Mesenteric fat pad (tissue), 1 donor: ENCODE results near the gene PCARE. TPM values are rescaled to one million over a fixed set of nuclear protein-coding genes. Genes with fewer than 3 reads are reported as not detected.
"Not testable (repeated sequence)": the region's sequence is repeated elsewhere in the genome, so short reads cannot be mapped to it uniquely, and the experiment has no call there.

Experiments used
- DNase-seq: peaks from one replicate; pipeline ENCODE4 v3.0.0-alpha.2; 2020; ENCODE audit warnings: low spot score
- long read RNA-seq: library from polyadenylated mRNA; unstranded; transcript quantifications from one replicate; pipeline ENCODE4 v2.0.0, GENCODE V29; 2020
- total RNA-seq: library from RNA; stranded (reverse); fragmentation: NEBNext Ultra II Directional; extraction: Animal tissue kit (Norgen Biotek cat#: 25700); gene quantifications from one replicate; pipeline ENCODE4 v1.2.1, GENCODE V29; 2021
- donor health status: DM: yes; HTN: yes; CAD: no.

PCARE gene
- total RNA-seq: 0.06 TPM
- long read RNA-seq: 0 reads

- DNase-seq: no peak
These were observed at the start of gene PCARE for GRCh38 chr2:29074411-29074810. PCARE (minus strand) TSS chr2:29074523; CDS start chr2:29074261, 262 bp downstream.

DNA sequence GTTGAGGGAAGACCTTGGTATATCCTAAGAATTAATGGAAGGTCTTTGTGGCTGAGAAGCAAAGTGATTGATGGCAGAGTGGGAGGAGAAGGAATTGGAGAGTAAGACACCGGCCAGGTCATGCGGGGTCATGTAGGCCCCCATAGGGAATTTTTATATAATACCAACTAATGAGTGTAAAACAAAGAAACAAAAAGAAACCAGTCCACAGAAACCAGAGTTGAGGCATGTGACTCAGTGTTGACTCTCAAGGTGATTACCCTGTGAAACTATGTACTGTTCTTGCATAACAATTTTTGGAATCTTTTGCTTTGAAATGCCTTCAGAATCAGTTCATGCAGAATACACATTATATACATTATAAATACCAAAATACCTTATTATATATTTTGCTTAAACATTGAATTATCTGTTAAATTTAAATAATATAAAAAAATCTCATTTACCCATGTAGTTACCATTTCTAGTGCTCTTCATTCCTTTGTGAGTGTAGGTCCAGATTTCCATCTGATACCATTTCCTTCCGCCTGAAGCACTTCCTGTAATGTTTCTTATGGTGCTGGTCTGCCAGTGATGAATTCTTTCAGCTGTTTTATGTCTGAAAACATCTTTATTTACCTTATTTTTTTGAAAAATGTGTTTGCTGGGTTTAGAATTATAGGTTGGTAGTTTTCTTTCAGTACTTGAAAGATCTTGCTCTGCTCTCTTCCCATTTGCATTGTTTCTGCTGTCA is 49.5 kb upstream of the PCARE start:
- DNase-seq: no peak

- DNase-seq: no peak
These were observed 46.5 kb upstream of the PCARE start for GRCh38 chr2:29120846-29121245.

DNA sequence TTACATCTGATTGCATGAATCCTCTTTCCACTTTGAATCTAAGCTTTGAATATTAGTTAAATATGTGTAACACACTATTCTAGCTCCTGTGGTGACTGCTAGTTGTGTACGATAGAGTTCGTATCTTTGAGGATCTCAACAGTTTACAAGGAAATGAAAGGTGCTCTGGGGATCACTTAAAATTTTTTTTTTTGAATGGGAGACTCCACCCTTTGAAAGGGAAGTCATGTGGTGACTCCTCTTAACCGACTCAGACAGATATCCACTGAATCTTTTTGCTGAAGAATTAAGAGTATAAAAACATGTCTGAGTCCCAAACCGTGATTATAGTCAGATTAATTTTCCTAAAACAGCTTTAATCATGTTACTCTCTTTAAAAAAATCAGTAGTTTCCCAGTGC is 44.9 kb upstream of the PCARE start:
- DNase-seq: no peak

DNA sequence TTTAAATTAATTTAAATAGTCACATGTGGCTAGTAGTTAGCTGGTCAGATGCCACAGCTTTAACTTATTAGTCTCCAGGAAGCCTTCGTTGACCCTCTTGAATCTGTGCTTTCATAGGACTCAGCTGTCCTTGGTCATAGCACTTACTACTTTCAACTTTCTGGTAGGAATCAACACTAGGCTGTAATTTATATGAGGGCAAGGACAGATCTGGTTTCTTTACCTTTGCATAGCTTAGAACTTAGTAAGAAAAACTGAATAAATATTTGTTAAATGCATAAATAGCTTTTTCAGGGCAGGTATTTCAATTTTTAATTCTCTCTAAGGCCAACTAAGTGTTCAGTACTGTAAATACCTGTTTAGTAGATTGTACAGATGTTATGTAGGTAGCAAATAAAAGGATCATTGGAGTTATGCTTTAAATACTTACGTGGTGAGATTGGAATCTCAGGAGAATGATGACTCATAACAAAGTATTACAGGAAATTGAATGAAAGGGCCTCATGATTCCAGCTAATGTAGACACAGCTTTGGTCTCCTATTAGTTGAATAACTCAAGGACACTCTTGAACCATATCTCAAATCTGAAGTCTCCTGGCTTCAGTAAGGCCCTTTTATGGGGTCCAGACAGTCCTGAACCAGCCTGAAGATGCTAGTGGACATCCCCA is 43.4 kb upstream of the PCARE start:
- DNase-seq: no peak

GRCh38 chr2:29115797-29116781 is 41.8 kb upstream of the PCARE start:
- no peak for DNase-seq

DNA sequence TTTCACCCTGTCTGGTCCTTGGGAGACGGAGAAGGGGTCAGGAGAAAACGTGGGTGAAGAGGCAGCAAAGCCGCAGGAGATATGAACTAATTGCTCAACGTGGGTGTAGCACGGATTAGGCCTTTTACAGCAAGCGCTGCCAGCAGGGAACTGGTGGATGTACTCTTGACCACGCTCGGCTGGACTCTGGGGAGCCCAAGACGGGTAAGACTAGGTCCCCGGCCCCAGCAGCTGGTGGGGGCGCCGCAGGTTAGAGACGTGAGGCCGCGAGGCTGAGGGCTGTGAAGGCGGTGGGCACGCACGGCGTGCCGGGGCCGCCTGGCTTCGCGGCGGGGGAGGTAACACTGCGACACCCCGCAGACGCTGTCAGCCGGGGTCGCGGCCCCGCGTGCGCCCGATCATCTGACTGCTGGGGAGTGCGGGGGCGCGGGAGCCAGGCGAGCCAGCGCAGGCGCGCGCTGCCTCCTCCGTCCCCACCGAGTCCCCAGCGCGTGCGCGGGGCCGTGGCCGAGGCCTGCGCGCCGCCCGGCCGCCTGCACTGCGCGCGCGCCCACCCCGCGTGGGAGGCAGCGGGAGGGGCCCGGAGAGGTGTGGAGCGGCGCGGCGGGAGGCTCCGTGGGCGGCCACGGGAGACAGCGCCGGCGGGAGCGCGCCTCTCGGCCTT is 40.8 kb upstream of the PCARE start, which contains the start of gene CLIP4:
Gene CLIP4, plus strand, starts transcription at position 470 of the 664 bp plus-strand sequence. CDS start 5,974 bp downstream, outside the sequence.
- no peak for DNase-seq

DNA sequence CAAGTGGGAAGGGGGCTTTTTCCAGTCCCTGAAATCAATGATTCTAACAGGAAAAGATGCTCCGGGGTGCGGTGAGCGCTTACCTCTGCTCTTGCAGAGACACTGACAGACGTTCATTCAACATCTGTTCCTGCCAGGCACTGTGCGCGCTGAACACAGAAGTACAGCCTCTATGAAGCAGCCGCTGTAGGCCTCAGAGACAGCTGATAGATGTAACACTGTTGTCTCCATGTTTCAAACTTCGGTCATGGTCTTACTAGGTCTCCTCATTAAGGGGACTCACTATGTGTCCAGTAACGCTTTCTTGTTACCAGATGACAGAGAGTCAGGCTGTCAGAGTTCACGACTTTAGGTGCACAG is 40.2 kb upstream of the PCARE start:
- DNase-seq: no peak

DNA sequence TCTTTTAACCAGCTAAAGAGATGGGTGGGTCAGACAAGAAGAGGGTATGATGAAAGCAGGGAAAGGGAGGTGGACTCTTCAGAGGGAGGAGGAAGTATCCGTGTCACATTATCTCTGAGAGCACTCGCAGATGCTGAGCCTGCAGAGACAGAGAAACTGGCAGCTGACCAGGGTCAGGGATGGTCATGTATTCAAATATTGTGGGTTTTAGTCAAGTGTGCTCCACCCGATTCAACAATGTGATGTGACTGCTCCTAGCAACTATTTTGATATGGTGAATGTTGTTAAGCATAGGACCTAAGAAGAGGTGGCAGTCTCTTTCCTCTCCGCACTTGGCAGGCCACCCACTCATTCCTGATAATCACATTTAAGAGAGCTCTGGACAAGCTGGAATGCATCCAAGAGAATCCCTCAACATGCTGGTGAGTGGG is 39.6 kb upstream of the PCARE start:
- no peak for DNase-seq

DNA sequence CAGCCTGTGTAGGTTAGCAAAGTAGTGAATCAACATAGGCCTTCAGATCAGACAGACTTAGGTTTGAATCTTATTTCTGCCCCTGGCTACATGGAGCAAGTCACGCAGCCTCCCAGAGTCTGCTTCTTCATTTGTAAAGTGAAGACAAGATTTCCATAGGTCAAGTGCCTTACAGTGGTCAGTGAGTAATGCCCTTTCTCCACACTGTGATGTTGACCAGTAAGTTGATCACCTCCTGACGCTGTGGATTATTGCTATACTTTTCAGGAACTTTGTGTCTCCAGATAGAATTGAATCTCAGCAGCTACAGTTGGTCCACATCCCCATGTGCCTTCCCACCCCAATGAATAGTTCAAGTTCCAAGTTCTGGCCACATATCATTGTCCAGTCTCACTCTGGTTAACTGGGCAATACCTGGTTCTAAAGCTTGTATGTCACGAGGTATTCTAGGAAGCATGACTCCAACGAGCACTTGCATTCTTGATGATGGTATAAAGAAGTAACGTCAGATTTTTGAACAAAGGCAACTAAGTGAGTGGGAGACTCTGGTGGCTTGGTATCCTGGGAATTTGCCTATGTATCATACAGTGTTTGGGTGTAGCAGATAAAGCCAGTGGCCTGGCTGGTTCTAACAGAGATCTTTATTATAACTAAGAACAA is 38.8 kb upstream of the PCARE start:
- DNase-seq: no peak

GRCh38 chr2:29112379-29112778 is 38.1 kb upstream of the PCARE start:
- DNase-seq: no peak

GRCh38 chr2:29110916-29111535 is 36.7 kb upstream of the PCARE start:
- no peak for DNase-seq

DNA sequence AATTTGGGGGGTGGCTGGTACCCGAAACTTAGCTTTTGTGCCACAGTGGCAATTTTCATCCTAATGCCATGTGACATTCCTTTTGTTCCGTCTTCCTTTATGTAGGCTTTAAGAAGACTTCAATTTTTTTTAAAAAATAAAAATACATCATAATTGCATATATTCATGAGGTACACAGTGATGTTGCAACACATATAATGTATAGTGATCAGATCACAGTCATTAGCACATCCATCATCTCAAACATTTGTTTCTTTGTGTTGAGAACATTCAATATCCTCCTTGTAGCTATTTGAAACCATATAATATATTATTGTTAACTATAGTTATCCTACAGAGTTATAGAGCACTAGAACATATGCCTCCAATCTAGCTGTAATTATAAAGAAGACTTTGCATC is 34.9 kb upstream of the PCARE start:
- DNase-seq: no peak

DNA sequence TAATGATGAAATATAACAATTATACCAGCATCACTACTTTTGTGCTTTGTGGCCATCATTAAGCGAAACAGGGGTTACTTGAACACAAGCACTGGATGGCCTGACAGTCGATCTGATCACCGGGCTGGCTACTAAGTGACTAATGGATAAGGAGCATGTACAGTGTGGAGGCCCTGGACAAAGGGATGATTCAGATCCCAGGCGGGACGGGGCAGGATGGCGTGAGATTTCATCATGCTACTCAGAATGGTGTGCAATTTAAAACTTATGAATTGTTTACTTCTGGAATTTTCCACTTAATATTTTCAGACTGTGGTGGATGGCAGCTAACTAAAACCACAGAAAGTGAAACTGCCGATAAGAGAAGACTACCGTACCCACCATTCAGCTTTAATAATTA is 33.9 kb upstream of the PCARE start:
- DNase-seq: no peak

DNA sequence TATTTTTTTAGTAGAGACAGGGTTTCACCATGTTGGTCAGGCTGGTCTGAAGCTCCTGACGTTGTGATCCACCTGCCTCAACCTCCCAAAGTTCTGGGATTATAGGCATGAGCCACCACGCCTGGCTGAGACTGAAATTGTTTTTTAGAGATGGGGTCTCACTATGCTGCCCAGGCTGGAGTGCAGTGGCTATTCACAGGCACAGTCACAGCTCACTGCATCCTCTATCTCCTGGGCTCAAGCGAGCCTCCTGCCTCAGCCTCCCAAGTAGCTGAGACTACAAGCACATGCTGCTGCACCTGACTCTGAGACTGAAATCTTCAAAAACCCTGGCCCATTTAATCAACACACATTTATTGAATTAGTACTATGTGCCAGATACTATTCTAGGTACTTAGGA is 33.2 kb upstream of the PCARE start:
- DNase-seq: not testable (repeated sequence)

DNA sequence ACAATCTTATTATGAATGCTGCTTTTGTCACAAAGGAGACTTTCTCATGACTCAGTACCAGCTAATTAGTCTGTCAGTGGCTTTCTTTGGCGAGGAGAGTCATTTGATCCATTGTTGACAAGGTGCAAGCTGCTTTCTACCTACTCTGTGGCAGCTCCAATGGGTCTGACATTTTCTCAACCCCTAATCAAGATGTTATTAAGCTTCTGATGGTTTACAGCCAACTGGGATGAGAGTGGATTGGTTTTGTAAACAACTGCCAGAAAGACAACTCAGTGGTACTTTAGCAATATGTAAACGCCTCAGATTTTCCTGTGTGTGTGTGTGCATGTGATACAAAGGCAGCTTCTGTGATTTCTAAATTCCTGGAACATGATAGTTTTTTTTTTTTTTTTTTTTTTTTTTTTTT is 32.7 kb upstream of the PCARE start:
- no peak for DNase-seq

DNA sequence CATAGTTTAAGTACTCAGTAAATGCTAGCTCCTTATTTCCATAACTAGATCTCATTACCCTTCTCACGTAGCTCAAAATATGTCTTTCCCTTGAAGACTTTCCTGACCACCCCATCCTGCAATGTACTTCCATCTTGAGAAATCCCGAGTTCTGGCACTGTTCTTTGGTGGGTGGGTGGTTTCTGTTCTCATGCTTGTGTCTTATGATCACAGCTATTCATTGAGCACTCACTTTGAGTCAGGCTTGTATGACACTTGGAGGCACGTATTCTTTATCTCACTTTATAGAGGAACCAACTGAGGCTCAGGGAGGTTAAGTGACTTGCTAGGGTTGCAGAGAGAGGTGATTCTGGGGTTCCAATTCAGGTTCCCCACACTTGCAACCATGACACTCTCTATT is 31.9 kb upstream of the PCARE start:
- DNase-seq: no peak

DNA sequence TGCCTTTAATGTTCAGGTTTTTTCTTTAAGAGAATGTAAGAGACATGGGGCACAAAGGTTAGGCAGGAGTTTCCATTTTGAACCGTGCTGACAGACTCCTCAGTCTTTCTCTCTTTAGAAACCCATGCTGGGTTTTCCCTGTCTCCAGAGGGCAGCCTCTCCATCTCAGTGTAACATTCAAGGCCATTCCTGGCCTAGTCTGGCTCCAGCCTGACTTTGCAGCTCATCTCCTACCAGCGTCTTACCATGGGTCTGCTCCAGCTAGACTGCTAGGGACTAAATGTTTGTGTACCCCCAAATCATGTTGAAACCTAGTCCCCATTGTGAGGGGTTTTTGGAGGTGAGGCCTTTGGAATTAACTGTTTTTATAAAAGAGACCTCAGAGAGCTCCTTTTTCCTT is 31.1 kb upstream of the PCARE start:
- DNase-seq: no peak

GRCh38 chr2:29104688-29105087 is 30.4 kb upstream of the PCARE start:
- DNase-seq: no peak

DNA sequence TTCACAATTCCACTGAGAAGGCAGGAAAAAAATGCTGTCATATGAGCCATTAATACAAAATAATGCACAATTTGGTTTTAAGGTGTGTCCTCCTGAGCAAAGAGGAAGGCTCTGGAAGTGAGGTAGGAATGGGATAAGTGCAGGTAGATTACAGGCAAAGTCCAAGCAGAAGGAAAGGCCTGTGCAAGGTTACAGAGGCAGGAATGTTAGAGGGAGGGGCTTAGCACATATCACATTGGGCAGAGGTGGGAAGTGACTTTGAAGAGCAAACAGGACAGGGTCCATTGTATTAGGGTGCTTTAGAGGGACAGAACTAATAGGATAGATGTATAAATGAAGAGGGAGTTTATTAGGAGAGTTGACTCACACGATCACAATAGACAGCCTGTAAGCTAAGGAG is 26.2 kb upstream of the PCARE start:
- no peak for DNase-seq
